LNCaP clone FGC (cell line): ENCODE data around the gene ZBED2.

ENCODE experiments used
- DNase-seq: peaks from one replicate; pipeline ENCODE4 v3.0.0-alpha.2; 2011; ENCODE audit warnings: low read depth
- H3K4me3 ChIP-seq: 2 replicates; pipeline ENCODE4 v1.5.1; 2011; ENCODE audit warnings: mild to moderate bottlenecking, low read depth, low read length, control low read depth
- TF ChIP-seq, protein P1 (sequence below): IDR thresholded peaks from 2 replicates; pipeline ENCODE4 v1.5.1; 2012; ENCODE audit warnings: mild to moderate bottlenecking; ENCODE audit not compliant: control insufficient read depth, insufficient read depth; ENCODE audit errors: extremely low read depth

The ZBED2 gene

DNA sequence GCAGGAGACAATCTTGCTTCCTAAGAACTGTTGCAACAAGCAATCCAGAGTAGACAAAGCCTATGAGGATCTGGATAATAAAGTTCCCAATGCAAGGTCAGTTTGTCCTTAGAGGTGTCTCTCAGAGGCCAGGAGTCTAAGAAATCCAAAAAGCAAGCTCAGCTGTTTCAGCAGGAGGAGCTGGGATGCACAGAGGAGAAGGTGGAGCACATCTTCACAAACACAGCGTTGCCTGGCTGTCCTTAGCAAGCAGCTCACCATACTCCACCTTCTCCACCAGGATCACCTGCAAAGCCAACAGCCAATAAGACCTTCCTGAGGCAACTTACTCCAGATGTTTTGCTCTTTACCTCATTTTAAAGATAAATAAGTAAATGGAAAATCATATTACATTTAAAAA is 365 bp downstream of the ZBED2 start:
- H3K4me3 ChIP-seq = no peak overlapping the region
- DNase-seq = no peak
- TF ChIP-seq, protein P1, sequence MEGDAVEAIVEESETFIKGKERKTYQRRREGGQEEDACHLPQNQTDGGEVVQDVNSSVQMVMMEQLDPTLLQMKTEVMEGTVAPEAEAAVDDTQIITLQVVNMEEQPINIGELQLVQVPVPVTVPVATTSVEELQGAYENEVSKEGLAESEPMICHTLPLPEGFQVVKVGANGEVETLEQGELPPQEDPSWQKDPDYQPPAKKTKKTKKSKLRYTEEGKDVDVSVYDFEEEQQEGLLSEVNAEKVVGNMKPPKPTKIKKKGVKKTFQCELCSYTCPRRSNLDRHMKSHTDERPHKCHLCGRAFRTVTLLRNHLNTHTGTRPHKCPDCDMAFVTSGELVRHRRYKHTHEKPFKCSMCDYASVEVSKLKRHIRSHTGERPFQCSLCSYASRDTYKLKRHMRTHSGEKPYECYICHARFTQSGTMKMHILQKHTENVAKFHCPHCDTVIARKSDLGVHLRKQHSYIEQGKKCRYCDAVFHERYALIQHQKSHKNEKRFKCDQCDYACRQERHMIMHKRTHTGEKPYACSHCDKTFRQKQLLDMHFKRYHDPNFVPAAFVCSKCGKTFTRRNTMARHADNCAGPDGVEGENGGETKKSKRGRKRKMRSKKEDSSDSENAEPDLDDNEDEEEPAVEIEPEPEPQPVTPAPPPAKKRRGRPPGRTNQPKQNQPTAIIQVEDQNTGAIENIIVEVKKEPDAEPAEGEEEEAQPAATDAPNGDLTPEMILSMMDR = no peak

DNA sequence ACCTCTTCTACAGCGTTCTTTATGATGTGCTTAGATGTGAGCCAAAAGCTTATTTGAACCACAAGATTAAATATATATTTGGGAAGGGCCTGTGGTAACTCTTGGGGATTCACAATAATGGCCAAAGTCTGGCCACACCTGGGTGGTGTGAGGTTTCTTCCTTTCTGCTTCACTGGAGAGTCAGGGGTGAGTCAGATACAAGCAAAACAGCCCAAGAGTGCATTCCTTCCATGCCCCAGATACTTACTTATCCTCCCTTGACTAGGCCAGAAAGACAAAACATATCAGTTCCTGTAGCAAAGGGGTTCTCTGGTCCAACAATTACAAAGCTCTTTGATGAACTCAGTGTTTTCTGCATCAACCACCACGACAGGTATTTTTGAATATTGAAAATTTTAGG is 941 bp downstream of the ZBED2 start:
- TF ChIP-seq, protein P1 = no peak
- no peak for DNase-seq
- no peak overlapping the region for H3K4me3 ChIP-seq

- TF ChIP-seq, protein P1 = no peak
- H3K4me3 ChIP-seq = no peak overlapping the region
- no peak for DNase-seq
Measured at GRCh38 chr3:111593666-111594065, 1.5 kb downstream of the ZBED2 start.

DNA sequence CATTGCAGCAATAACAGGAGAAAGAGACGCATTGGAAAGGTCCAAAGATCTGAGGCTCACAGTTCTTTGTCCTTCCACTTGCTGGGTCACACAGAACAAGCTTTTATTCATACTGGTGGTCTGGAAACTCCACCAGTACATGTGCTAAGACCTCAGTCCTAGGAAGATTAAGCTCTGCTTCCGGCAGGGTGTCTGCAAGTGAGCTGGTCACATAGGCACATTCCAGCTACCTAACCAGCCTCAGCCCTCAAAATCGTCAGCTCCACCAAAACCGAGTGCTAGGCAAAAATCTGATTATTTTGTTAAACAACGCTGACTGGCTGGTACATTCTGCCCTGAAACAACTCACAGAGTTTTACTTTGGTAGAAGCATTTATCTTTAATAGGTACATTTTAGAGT is 2.2 kb downstream of the ZBED2 start:
- TF ChIP-seq, protein P1 = no peak
- no peak for DNase-seq
- no peak overlapping the region for H3K4me3 ChIP-seq

GRCh38 chr3:111592143-111592542 is 3.0 kb downstream of the ZBED2 start:
- no peak for DNase-seq
- no peak overlapping the region for H3K4me3 ChIP-seq
- TF ChIP-seq, protein P1 = no peak

GRCh38 chr3:111591555-111591954 is 3.6 kb downstream of the ZBED2 start:
- TF ChIP-seq, protein P1 = no peak
- no peak overlapping the region for H3K4me3 ChIP-seq
- DNase-seq = no peak

- no peak for DNase-seq
- H3K4me3 ChIP-seq = no peak overlapping the region
- TF ChIP-seq, protein P1 = no peak
Measured at GRCh38 chr3:111590143-111590491, 5.0 kb downstream of the ZBED2 start.
